HepG2 (cell line): ENCODE data around the gene RANBP3. TPM values are rescaled to one million over a fixed set of nuclear protein-coding genes. Genes with fewer than 3 reads are reported as not detected.

ENCODE experiments used
- ARID2 ChIP-seq: sonication (generic); formaldehyde crosslinking; IDR thresholded peaks from 2 replicates; pipeline ENCODE4 v1.8.1; 2022; ENCODE audit warnings: mild to moderate bottlenecking, missing genetic modification reagents, borderline replicate concordance
- ARNTL ChIP-seq: sonication (generic); formaldehyde crosslinking; IDR thresholded peaks from 2 replicates; pipeline ENCODE4 v1.4.0; 2020; ENCODE audit warnings: mild to moderate bottlenecking, missing genetic modification reagents
- ATF5 ChIP-seq: sonication (generic); formaldehyde crosslinking; IDR thresholded peaks from 2 replicates; pipeline ENCODE4 v1.4.0; 2020; ENCODE audit warnings: mild to moderate bottlenecking, low read depth, missing genetic modification reagents
- CHD4 ChIP-seq: fragments of 200-600 bp; sonication (generic); IDR thresholded peaks from 2 replicates; pipeline ENCODE4 v1.7.0; 2017; ENCODE audit warnings: mild to moderate bottlenecking, low read length, borderline replicate concordance
- CREB3 ChIP-seq: sonication (generic); formaldehyde crosslinking; IDR thresholded peaks from 2 replicates; pipeline ENCODE4 v1.5.0; 2020; ENCODE audit warnings: missing genetic modification reagents
- ETV6 ChIP-seq: sonication (generic); formaldehyde crosslinking; conservative IDR thresholded peaks from 2 replicates; pipeline ENCODE4 v1.4.0; 2020; ENCODE audit warnings: missing genetic modification reagents
- HMGXB4 ChIP-seq, 2 experiments: sonication (generic) in 1 of 2; formaldehyde crosslinking in 1 of 2; IDR thresholded peaks; 2 replicates each; pipeline versions ENCODE4 v1.4.0 to v1.6.1; 2018 to 2020; ENCODE audit warnings: missing genetic modification reagents in 2 of 2, borderline replicate concordance in 1 of 2, low read depth in 1 of 2, mild to moderate bottlenecking in 1 of 2, missing biosample characterization in 1 of 2
- ISX ChIP-seq: sonication (generic); formaldehyde crosslinking; conservative IDR thresholded peaks from 2 replicates; pipeline ENCODE4 v1.5.0; 2020; ENCODE audit warnings: missing genetic modification reagents
- KLF11 ChIP-seq: IDR thresholded peaks from 2 replicates; pipeline ENCODE4 v1.6.1; 2016; ENCODE audit warnings: missing compliant biosample characterization
- MNT ChIP-seq: fragments of 450-650 bp; IDR thresholded peaks from 2 replicates; pipeline ENCODE4 v1.6.1; 2016
- MXD4 ChIP-seq: IDR thresholded peaks from 2 replicates; pipeline ENCODE4 v1.6.1; 2016; ENCODE audit warnings: mild to moderate bottlenecking, missing biosample characterization, missing genetic modification reagents
- NCOA2 ChIP-seq: sonication (generic); formaldehyde crosslinking; IDR thresholded peaks from 2 replicates; pipeline ENCODE4 v1.8.0; 2022; ENCODE audit warnings: inconsistent platforms
- NFE2 ChIP-seq: sonication (generic); formaldehyde crosslinking; IDR thresholded peaks from 2 replicates; pipeline ENCODE4 v1.4.0; 2020; ENCODE audit warnings: missing genetic modification reagents
- ONECUT2 ChIP-seq: sonication (generic); formaldehyde crosslinking; IDR thresholded peaks from 2 replicates; pipeline ENCODE4 v1.4.0; 2020; ENCODE audit warnings: missing genetic modification reagents
- PHB2 ChIP-seq: fragments of 450-650 bp; IDR thresholded peaks from 2 replicates; pipeline ENCODE4 v1.6.1; 2018; ENCODE audit not compliant: partially characterized antibody
- RBM22 ChIP-seq: fragments of 200-400 bp; formaldehyde crosslinking; optimal IDR thresholded peaks from 2 replicates; pipeline ENCODE3; 2017; ENCODE audit warnings: mild to moderate bottlenecking, low read length, moderate library complexity
- SRSF1 ChIP-seq: fragments of 200-400 bp; formaldehyde crosslinking; optimal IDR thresholded peaks from 2 replicates; pipeline ENCODE3; 2017; ENCODE audit warnings: mild to moderate bottlenecking, low read depth, low read length, moderate library complexity
- TCF7L2 ChIP-seq: IDR thresholded peaks from 2 replicates; pipeline ENCODE4 v1.6.1; 2011; ENCODE audit warnings: mild to moderate bottlenecking, low read depth, low read length, moderate library complexity
- TEAD3 ChIP-seq: optimal IDR thresholded peaks from 2 replicates; pipeline ENCODE3; 2016; ENCODE audit warnings: borderline replicate concordance
- ZMYM2 ChIP-seq: sonication (generic); formaldehyde crosslinking; IDR thresholded peaks from 2 replicates; pipeline ENCODE4 v1.8.0; 2022; ENCODE audit warnings: mild to moderate bottlenecking, missing genetic modification reagents
- ZNF234 ChIP-seq: sonication (generic); formaldehyde crosslinking; conservative IDR thresholded peaks from 2 replicates; pipeline ENCODE4 v1.5.1; 2020; ENCODE audit warnings: mild to moderate bottlenecking, missing genetic modification reagents
- ZNF598 ChIP-seq: sonication (generic); formaldehyde crosslinking; IDR thresholded peaks from 2 replicates; pipeline ENCODE4 v1.5.1; 2020; ENCODE audit warnings: mild to moderate bottlenecking, missing genetic modification reagents, borderline replicate concordance
- ZNF652 ChIP-seq: IDR thresholded peaks from 2 replicates; pipeline ENCODE4 v1.6.1; 2016; ENCODE audit warnings: low read depth, borderline replicate concordance
- ZNF850 ChIP-seq: sonication (generic); formaldehyde crosslinking; conservative IDR thresholded peaks from 2 replicates; pipeline ENCODE4 v1.9.0; 2021; ENCODE audit warnings: mild to moderate bottlenecking, missing genetic modification reagents
- polyA plus RNA-seq, 8 experiments: library from polyadenylated mRNA; depleted of rRNA in 3 of 8; stranded (reverse) in 7 of 8; unstranded in 1 of 8; fragments of >200 nt; fragmentation: Illumina TruSeq in 4 of 8; extraction: Trizol in 4 of 8; gene quantifications; 2 replicates each; pipeline versions ENCODE4 v1.2.1 to v1.2.3, GENCODE V29; 2011 to 2016; ENCODE audit warnings: low read depth in 4 of 8, missing spikeins in 1 of 8, mixed read lengths in 1 of 8; ENCODE audit not compliant: insufficient read depth in 1 of 8
- total RNA-seq, 5 experiments: library from RNA; depleted of rRNA; stranded (reverse); fragments of >200 nt; fragmentation: Illumina TruSeq; extraction: Trizol; gene quantifications; 2 replicates each; pipeline ENCODE4 v1.2.3, GENCODE V29; 2016; ENCODE audit warnings: low read depth in 1 of 5
- TF ChIP-seq, protein P1 (sequence below): sonication (generic); formaldehyde crosslinking; IDR thresholded peaks from 2 replicates; pipeline ENCODE4 v1.4.0; 2020; ENCODE audit warnings: missing genetic modification reagents, borderline replicate concordance

Gene RANBP3
- total and polyA plus RNA-seq, 2 of the 13 experiments (the other 11 are each of a cell fraction or from before 2014, with no cell fraction given): 39.5 to 149 TPM

DNA sequence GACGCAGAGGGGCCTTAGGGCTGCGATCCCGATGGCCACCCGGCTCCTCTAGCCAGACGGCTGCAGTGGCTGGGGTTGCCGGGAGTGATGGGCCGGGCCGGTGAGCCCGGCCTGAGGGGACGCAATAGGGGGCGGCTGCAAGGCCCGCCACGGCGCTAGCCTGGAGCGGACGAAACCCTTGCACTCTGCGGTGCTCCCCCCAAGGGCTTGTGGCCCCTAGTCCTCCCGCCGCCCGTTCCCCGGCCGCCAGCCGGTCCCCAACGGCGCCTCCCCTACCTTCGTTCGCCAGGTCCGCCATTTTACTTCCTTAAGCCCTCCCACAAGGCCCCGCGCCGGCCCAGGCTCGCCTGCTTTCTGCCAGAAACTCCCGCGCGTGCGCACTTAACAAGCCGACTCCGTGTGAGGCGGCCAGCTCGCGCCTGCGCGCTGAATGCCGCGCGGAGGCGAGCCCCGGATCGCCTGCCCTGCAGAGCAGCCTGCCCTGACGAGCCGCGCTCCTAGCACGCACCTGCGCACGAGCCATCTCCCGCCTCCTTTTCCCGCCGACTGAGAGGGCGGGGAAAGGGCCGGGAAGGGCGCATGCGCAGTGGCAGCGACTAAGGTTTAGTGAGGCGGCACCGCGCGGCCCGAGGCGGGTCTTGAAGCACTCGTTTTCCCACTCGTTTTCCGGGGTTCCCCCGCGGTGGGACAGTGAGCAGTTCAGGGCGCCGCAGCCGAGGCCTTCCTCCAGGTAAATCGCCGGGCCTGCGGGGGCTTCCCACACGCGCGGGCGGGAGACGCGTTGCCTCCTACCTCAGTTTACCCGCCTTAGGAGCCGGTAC, at the start of gene RANBP3 (continued):
- TF ChIP-seq, protein P1, sequence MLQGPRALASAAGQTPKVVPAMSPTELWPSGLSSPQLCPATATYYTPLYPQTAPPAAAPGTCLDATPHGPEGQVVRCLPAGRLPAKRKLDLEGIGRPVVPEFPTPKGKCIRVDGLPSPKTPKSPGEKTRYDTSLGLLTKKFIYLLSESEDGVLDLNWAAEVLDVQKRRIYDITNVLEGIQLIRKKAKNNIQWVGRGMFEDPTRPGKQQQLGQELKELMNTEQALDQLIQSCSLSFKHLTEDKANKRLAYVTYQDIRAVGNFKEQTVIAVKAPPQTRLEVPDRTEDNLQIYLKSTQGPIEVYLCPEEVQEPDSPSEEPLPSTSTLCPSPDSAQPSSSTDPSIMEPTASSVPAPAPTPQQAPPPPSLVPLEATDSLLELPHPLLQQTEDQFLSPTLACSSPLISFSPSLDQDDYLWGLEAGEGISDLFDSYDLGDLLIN (CRISPR knock-in tag): peak; percentile 100; the same call in 1 of the 2 replicates
- TF ChIP-seq NFE2 (CRISPR knock-in tag): peak; percentile 73; the same call in 1 of the 2 replicates
- peak; percentile 100 for TF ChIP-seq ATF5 (CRISPR knock-in tag)
- peak; percentile 98 for TF ChIP-seq ZNF850 (CRISPR knock-in tag)
- peak; percentile 100 for TF ChIP-seq KLF11
- TF ChIP-seq MNT: peak; percentile 58; the same call in 1 of the 2 replicates
- peak; percentile 97 for TF ChIP-seq ZMYM2 (CRISPR knock-in tag)
- peak; percentile 100 for TF ChIP-seq ZNF234
- TF ChIP-seq ZNF652 (CRISPR knock-in tag): peak; percentile 82
- TF ChIP-seq TCF7L2: no peak
- TF ChIP-seq CREB3 (CRISPR knock-in tag): peak; percentile 100
- TF ChIP-seq TEAD3 (CRISPR knock-in tag): peak; percentile 97
- peak; percentile 99 for TF ChIP-seq ETV6 (CRISPR knock-in tag)
- TF ChIP-seq ARNTL (CRISPR knock-in tag): peak; percentile 98
- peak; percentile 100 for TF ChIP-seq MXD4 (CRISPR knock-in tag)
- peak; percentile 39 for TF ChIP-seq SRSF1
- no peak for TF ChIP-seq PHB2
- TF ChIP-seq ARID2 (CRISPR knock-in tag): peak; percentile 100
- peak; percentile 95 to 99 for TF ChIP-seq HMGXB4 (CRISPR knock-in tag; IDR thresholded peaks at IDR 0.05; ENCODE audit: borderline replicate concordance in 1 of 2, low read depth in 1 of 2)
- peak; percentile 100 for TF ChIP-seq ISX (CRISPR knock-in tag)
- no peak for TF ChIP-seq CHD4
- TF ChIP-seq RBM22: no peak
- TF ChIP-seq NCOA2: peak; percentile 90
- peak; percentile 100 for TF ChIP-seq ZNF598 (CRISPR knock-in tag)
- peak; percentile 91 for TF ChIP-seq ONECUT2 (CRISPR knock-in tag)
